ENCODE results near the gene WRNIP1.
"Not testable (repeated sequence)": the region's sequence is repeated elsewhere in the genome, so short reads cannot be mapped to it uniquely, and the experiment has no call there.

Gene WRNIP1

DNA sequence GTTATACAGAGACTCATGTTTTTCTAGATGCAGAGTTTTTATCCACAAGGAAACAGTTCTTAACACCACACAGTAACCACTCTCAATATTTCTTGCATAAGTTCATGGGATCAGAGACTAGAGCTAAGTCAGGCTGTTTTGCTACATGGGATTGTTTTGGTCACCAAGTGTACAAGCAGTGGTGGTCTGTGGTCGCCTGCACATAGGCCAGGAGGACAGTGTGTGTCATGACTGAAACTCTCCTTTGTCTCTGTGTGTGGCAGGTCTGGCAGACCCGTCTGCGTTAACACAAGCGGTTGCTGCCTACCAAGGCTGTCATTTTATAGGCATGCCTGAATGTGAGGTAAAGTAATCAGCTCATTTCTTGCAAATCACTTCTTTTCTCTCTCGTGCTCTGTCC is 18.9 kb downstream of the WRNIP1 start:
- no peak for DNase-seq (ENCODE audit: low read depth in 2 of 2)

DNA sequence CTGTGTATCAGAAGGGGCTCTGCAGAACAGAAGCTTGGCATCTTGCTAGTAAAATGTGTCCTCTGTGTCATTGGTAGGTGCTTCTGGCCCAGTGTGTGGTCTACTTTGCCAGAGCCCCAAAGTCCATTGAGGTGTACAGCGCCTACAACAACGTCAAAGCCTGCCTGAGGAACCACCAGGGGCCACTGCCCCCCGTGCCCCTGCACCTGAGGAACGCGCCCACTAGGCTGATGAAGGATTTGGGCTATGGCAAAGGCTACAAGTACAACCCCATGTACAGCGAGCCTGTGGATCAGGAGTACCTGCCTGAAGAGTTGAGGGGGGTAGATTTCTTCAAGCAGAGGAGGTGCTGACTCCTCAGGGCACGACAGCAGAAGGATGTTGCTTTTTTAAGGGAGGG is 19.7 kb downstream of the WRNIP1 start:
- no peak for DNase-seq (ENCODE audit: low read depth in 2 of 2)

GRCh38 chr6:2786269-2786668 is 21.1 kb downstream of the WRNIP1 start:
- no peak for DNase-seq (ENCODE audit: low read depth in 2 of 2)

DNA sequence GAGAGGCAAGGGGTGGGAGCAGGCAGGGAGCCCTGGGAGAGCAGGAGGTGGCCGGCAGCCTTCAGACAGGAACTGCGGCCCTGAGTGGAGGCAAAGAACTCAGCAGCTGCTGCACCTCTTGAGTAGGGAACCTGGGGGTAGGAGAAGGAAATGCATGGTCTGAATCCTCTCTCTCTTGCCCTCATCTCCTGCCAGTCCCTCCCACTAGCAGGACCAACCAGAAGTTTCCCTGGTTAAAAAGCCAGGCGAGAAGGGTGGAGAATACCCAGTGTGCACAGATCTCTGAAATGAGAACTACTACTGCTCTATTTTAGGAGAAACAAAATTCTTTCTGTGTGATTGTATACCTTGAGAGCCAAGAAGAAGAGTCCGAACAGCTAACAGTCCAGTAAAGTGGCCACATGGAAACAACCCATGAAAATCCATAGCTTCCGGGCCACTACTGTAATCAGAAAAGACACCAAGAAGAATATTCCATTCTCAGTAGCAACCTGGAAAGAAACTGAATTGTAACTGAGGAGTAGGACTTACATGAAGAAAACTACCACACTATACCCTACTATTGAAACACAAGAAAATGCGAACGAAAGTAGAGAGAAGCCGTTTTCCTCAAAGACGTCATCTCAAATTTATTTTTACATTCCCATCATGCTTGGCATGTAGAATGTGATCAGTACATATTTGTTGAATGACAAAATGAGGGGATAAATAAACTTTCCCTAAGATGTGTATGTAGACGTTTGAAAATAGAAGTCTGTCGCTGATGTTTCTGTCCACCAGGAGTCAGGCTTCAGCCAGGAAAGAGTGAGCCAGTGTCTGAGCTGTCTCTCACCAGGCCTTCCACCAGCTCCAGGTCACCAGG is 25.6 kb downstream of the WRNIP1 start:
- peak; percentile 59 to 62 for DNase-seq (ENCODE audit: low read depth in 2 of 2)

DNA sequence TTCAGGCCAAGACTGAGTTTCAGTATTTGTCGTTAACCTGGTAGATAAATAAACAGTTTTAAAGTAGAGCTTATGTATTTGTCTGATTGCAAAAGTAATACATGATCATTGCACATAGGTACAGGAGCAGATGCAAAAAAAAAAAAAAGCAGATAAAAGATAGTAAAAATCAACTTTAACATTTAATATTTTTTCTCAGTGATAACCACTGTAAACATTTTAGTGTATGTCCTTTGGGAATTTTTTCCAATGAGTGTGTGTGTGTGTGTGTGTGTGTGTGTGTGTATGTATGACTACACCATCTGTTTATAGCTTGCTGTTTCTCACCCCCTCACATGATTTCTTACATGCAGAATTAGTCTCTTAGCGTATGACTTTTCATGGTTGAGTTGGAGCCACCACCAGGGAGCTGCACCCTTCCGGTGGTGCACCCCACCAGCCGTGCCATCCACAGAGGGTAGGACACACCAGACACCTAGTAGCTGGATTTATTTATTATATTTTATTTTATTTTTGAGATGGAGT is 26.3 kb downstream of the WRNIP1 start:
- DNase-seq (ENCODE audit: low read depth in 2 of 2): no peak

GRCh38 chr6:2792330-2793110 is 27.3 kb downstream of the WRNIP1 start:
- no peak for DNase-seq (ENCODE audit: low read depth in 2 of 2)

- DNase-seq (ENCODE audit: low read depth in 2 of 2): no peak
Measured at GRCh38 chr6:2793534-2794151, 28.4 kb downstream of the WRNIP1 start.

GRCh38 chr6:2794171-2794730 is 29.1 kb downstream of the WRNIP1 start:
- DNase-seq (ENCODE audit: low read depth in 2 of 2): no peak

- DNase-seq (ENCODE audit: low read depth in 2 of 2): no peak
Measured at GRCh38 chr6:2795162-2795561, 30.0 kb downstream of the WRNIP1 start.

GRCh38 chr6:2795956-2796355 is 30.8 kb downstream of the WRNIP1 start:
- no peak for DNase-seq (ENCODE audit: low read depth in 2 of 2)

- DNase-seq (ENCODE audit: low read depth in 2 of 2): no peak
Measured at GRCh38 chr6:2796861-2797260, 31.7 kb downstream of the WRNIP1 start.

- DNase-seq (ENCODE audit: low read depth in 2 of 2): no peak
Measured at GRCh38 chr6:2797564-2798031, 32.4 kb downstream of the WRNIP1 start.

DNA sequence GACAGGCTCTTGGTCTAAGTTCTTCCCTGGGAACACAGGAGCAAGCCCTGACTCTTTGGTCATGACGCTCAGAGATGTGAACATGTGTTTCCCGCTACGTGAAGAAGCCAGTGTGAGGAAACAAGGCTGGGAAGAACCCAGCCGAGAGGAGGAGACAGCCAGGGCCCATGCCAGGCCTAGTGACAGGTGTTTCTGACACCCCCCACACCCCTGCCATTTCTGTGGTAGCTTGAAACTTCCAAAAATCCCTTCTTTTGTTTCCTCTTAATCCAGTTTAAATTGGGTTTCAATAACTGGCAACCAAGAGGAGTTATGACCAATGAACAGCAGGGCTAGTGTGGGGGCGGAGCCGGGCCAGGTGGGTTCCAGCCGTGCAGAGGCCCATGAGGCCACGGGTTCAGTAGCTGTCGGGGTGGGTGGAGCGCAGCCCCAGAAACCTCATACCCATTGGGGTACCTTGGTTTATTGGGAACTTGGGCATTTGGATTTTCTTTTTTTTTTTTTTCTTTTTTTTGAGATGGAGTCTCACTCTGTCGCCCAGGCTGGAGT is 33.5 kb downstream of the WRNIP1 start:
- DNase-seq (ENCODE audit: low read depth in 2 of 2): no peak

DNA sequence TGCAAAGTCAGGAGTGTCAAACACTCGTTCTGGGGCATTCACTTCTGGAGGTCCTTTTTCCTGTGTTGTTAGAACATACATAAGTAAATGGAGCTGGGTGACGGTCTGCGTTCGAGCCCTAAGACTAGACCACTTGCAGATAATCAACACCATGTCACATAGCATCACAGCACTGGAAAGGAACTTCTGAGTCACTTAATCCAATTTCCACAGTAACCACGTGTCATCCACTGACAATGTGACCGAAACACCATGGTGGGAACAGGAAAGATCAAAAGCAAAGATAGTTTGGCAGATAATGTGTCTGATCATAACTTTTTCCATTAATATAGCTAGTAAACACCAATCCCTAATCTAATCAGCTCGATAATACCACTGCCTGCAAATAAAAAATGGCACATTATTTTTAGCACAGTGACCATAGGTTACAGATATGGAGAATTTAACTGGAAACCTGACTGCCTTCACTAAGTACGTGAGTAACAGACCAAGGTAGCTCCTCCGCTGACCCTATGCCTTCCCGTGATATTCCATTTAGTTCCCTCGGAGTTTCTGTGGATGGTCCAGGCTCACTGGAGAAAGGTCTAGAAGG is 34.8 kb downstream of the WRNIP1 start:
- DNase-seq (ENCODE audit: low read depth in 2 of 2): no peak

GRCh38 chr6:2800552-2801316 is 35.5 kb downstream of the WRNIP1 start:
- DNase-seq (ENCODE audit: low read depth in 2 of 2): no peak

DNA sequence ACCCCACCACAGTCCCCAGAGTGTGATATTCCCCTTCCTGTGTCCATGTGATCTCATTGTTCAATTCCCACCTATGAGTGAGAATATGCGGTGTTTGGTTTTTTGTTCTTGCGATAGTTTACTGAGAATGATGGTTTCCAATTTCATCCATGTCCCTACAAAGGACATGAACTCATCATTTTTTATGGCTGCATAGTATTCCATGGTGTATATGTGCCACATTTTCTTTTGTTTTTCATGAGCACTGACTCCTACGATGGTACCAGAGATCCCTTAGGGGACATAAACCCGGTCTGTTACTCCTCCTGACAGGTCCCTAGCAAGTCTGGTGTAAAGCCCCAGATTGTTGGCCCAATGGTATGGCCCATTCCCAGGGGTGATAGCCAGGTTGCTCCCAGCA is 36.5 kb downstream of the WRNIP1 start:
- DNase-seq (ENCODE audit: low read depth in 2 of 2): not testable (repeated sequence)

DNA sequence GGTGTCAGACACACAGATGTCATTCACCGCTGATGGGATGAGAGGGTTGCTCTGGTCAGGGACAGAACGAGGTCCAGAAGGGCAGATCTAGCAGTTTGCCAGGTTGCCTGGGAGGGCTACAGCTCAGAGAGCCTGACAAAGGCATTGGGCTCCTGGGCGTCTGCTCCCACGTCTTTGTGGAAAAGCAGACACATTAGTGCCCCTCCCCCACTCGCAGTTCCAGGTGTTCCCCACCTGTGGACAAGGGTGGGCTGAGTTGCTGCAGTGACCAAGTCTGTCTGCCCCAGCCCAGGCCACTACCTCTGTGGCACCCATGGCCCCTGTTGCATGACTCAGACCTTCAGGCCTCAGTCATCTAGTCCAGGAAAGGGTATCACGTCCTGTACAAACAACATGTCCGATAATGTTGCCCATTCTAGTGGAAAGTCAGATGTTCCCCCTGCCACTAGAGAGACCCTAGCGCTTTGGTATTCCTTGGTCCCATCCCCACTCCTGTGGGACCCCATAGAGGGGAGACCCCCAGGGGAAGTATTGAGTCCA is 37.4 kb downstream of the WRNIP1 start:
- DNase-seq (ENCODE audit: low read depth in 2 of 2): no peak

DNA sequence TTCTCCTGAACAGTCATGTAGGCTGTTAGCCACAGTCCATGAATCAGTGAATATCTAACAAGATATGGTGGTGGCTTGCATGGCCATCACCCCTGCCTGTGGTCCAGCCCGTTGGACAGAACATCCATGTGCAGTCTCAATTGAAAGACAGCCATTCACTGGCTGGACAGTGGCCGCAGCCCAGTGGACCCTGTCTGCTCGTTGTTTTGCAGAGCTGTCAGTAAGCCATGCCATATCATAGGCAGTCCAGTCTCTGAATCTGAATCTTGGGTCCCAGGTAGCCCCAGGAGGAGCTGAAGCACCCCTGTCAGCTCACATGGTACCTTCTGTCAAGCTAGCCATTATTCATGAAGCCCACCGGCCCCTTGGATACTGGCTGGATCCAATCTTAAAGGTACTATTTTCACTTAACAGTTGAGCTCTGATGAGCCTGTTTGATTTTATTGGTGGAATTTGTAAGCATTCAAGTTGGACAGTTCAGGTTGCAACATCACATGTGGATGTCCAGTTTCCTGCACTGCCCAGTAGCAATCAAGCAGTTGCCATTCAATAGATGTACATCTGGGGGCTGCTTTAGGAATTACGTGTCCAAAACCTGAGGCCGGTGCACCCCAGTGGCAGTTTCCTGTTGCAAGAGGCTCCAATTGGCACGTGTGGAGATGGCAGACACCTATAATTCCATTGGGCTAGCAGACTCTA is 38.7 kb downstream of the WRNIP1 start:
- no peak for DNase-seq (ENCODE audit: low read depth in 2 of 2)

- no peak for DNase-seq (ENCODE audit: low read depth in 2 of 2)
Measured at GRCh38 chr6:2804516-2804915, 39.3 kb downstream of the WRNIP1 start.

- no peak for DNase-seq (ENCODE audit: low read depth in 2 of 2)
Measured at GRCh38 chr6:2805031-2805430, 39.8 kb downstream of the WRNIP1 start.

All from fibroblast of skin of left quadriceps (primary cell).